Dermis lymphatic vessel endothelial cell (primary cell): ENCODE results near the gene F11R. TPM values are rescaled to one million over a fixed set of nuclear protein-coding genes. Genes with fewer than 3 reads are reported as not detected.

Experiments
- total RNA-seq: library from RNA; depleted of rRNA; stranded (reverse); fragments of >200 nt; gene quantifications from 2 replicates; pipeline ENCODE4 v1.2.1, GENCODE V29; 2014

The F11R gene
- total RNA-seq, result 111 and 184 TPM in 2 replicates

GRCh38 chr1:161020509-161021164, at the start of gene F11R:
Gene F11R (minus strand): TSS chr1:161021152. CDS start chr1:161021073, 79 bp downstream.

DNA sequence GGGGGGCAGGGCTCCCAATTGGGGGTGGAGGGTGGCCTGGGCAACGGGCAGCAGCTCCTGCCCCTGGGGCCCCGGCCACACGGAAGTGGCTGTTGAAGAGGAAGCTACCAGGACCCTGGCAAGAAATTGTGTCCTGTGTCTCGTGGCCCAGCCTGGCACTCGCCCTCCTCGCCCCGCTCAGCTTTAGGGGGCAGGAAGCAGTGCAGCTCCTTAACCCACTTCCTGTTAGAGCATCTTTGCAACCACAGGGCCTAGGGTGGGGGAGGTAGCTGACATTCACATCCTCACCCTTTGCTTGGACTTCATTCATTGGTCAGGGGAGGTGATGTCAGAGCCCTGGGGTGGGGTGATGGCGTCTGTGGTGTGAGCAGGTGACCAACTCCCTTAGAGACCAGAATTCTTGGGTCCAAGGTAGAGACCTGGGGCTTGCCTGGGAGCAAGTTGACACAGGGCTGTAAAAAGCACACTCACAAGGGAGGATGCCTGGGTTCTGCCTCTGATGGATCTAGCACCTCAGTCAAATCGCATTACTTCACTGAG, 48.8 kb upstream of the F11R start, which contains the start of gene ARHGAP30:
TSS of gene ARHGAP30 (minus strand) at position 161 of the 540 bp plus-strand sequence. CDS start 267 bp downstream, outside the sequence.

DNA sequence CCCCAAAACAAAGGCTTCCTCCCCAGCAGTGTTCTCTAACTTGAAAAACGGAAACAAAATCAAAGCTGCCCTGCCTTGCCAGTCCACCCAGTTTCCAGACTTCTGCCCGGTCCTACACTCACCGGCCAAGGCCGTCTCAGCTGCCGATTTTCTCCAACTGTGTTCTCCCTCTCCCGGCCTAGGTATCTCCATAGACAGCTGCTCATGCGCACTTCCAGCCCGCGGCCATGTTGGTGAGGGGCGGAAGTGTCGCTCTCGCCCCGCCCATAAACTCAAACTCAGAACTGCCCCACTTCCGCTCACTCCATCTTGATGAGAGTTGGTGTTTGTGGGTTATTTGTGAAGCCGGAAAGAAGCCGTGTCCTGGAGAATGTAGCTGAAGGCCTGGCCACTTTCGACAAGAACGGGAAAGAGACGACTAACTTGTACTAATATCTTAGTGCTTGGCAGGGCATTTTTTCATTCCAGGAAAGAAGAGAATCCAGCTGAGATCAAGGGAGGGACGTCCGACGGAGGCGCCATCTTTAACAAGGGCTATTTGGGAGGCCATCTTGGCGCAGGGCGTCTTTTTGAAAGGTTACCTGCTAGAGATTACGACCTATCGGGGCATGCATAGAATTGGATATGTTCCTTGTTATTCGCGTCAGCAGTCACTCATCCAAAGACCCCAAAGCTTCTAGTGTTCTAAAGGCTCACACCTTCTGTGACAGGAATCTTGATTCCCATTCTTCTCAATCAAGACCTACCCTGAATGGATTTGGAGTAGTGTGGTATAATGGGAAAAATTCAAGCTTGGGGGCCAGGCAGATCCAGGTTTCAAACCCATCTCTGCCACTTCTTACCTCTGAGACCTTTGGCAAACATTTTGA, 25.0 kb upstream of the F11R start, which contains the start of gene USF1:
TSS of gene USF1 (minus strand) at position 242 of the 869 bp plus-strand sequence. CDS start 2,702 bp downstream, outside the sequence.

DNA sequence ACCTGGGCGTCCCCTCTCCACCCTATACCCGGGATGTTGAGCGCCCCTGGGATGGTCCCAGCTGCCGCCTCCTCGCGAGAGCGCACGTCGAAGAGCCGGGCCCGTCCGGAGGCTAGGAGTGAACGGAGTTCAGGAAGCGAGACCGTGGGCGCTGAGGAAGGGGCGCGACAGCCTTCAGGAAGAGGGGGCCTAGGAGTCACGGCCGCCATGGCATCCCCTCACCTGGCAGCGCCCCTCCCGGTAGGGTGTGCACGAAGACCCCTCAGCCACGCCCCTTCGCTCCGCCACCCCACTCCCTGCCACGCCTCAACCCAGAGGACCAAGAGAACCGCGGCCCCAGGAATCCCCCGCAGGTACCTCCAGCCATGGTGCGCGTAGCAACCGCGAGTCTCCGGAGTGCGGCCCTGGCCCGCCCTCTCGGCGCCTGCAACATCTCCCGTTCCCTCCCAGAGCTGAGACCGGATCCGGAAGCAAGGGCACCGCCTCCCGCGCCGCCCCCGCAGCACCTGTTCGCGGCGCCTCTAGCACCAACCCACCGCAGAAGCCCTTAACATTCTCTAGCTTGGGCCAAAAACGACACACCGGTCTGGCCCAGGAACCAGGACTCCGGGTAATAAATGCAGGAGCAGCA, 17.7 kb upstream of the F11R start, which contains the start of gene TSTD1:
TSS of gene TSTD1 (minus strand) at position 442 of the 631 bp plus-strand sequence. CDS start at position 367, 75 bp downstream.

GRCh38 chr1:160954158-160955104, 66.5 kb downstream of the F11R start, which contains the start of gene ITLN2:
Gene ITLN2 (minus strand): TSS chr1:160954809. CDS start chr1:160954741, 68 bp downstream.

Other genes starting within 250 kb of the F11R start
- not detected in 2 replicates for gene LY9, start 225.0 kb downstream of the F11R start, total RNA-seq
- not detected in 2 replicates for gene CD244, start 158.3 kb downstream of the F11R start, total RNA-seq
- not detected in 2 replicates for gene ITLN1, start 136.0 kb downstream of the F11R start, total RNA-seq
- gene ITLN2, start 66.3 kb downstream of the F11R start, total RNA-seq, result 0.09 TPM in 1 of 2 replicates, not detected in the other
- 9.1 and 15.4 TPM in 2 replicates for gene TSTD1, start 17.8 kb upstream of the F11R start, total RNA-seq
- 85.4 and 91.7 TPM in 2 replicates for gene USF1, start 24.8 kb upstream of the F11R start, total RNA-seq
- gene ARHGAP30, start 48.7 kb upstream of the F11R start, total RNA-seq, result not detected in 2 replicates
- gene NECTIN4, start 68.4 kb upstream of the F11R start, total RNA-seq, result under 0.01 and 0.34 TPM in 2 replicates
- gene KLHDC9, start 77.2 kb upstream of the F11R start, total RNA-seq, result 0.95 and 1.6 TPM in 2 replicates
- 38.9 and 39.4 TPM in 2 replicates for gene PFDN2, start 96.9 kb upstream of the F11R start, total RNA-seq
- gene NIT1, start 97.0 kb upstream of the F11R start, total RNA-seq, result 9.1 and 12.4 TPM in 2 replicates
- gene DEDD, start 111.5 kb upstream of the F11R start, total RNA-seq, result 43.3 and 50.0 TPM in 2 replicates
- gene UFC1, start 132.8 kb upstream of the F11R start, total RNA-seq, result 154 and 165 TPM in 2 replicates
- 3.7 and 4.0 TPM in 2 replicates for gene USP21, start 138.3 kb upstream of the F11R start, total RNA-seq
- gene PPOX, start 145.3 kb upstream of the F11R start, total RNA-seq, result 11.9 and 15.5 TPM in 2 replicates
- 15.6 and 20.3 TPM in 2 replicates for gene B4GALT3, start 156.4 kb upstream of the F11R start, total RNA-seq
- gene ADAMTS4, start 177.9 kb upstream of the F11R start, total RNA-seq, result 10.0 and 13.3 TPM in 2 replicates
- gene NDUFS2, start 181.2 kb upstream of the F11R start, total RNA-seq, result 161 and 182 TPM in 2 replicates
- 0.17 TPM in 1 of 2 replicates, not detected in the other for gene FCER1G, start 194.1 kb upstream of the F11R start, total RNA-seq
- not detected in 2 replicates for gene APOA2, start 202.5 kb upstream of the F11R start, total RNA-seq
- gene TOMM40L, start 204.9 kb upstream of the F11R start, total RNA-seq, result 10.2 and 10.9 TPM in 2 replicates
- gene NR1I3, start 217.1 kb upstream of the F11R start, total RNA-seq, result not detected in 2 replicates
- gene PCP4L1, start 237.6 kb upstream of the F11R start, total RNA-seq, result not detected in 2 replicates